Stimulated activated CD4-positive, alpha-beta T cell treated with anti-CD3 and anti-CD28 coated beads, Interleukin-2, amount 100 ng/mL, for 4 hours (primary cell): ENCODE measurements around the gene CYB5R3.

Experiments
- DNase-seq: peaks from one replicate; pipeline ENCODE4 v3.0.0-alpha.2; 2020; ENCODE audit warnings: low read depth

CYB5R3 gene

DNA sequence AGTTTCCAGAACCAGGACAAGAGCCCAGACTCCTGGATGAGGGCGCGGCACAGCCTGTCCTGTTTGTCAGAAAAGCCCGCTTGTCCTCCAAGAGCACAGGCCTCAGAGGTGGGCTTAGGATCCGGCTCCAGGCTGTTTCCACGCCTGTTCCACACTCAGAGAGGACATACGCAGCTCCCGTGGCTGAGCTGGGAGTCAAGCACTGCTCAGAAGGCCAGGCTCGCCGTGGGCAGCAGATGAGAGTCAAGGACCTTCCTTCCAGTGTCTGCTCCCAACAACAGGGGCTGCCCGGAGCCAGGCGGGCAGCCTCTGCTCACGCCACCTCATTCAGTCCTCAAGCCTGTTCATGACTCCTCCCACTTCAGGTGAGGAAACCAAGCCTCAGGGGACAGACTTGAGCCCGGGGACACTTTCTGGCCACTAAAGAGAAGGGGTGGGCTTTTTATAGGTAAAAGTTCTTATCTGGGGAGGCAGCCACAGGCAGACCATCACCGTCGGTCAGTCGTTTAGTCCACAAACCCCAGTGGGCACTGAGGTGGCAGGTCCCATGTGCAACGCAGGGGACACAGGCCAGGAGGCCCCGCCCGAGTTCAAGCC is 3.8 kb downstream of the CYB5R3 start:
- no peak for DNase-seq

DNA sequence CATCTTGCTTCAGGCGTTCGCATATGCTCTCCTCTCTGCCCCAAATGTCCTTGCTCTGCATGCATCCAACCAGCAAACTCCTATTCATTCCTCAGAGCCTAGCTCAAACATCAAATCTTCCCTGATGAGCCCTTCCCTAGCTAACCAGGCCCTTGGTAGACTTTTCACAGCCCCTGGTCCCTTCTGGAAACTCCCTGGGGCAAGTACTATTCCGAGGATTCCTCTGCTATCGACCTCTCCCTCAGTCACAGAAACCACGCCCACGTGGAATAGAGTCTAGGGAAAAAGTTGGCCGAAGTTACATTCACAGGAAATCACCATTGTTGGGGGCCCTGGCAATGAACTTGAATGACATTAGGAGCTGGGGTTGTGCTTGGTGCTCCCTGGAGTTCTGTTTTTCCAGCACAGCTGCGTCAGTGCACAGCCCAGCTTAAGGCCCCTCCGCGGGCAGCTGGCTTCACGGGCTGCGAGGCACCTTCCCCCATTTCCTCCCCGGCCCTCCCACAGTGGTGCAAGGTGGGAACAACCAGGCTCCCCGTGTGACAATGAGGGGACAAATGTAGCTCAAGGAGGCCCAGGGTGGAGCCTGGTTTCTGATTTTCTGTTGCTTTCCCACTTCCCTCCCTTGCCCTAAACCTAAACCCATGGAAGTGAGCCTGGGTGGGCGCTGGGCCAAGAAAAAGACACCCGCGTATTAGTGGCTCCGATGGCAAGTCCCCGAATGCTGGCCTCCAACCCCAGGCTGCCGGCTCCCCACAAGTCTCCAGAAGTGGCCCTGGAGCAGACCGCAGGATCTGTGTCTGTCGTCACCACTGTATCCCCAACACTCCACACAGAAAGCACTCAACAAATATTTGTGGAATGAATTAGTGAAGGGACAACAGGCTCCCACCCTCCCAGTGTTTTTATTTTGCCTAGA is 4.5 kb downstream of the CYB5R3 start:
- no peak for DNase-seq

DNA sequence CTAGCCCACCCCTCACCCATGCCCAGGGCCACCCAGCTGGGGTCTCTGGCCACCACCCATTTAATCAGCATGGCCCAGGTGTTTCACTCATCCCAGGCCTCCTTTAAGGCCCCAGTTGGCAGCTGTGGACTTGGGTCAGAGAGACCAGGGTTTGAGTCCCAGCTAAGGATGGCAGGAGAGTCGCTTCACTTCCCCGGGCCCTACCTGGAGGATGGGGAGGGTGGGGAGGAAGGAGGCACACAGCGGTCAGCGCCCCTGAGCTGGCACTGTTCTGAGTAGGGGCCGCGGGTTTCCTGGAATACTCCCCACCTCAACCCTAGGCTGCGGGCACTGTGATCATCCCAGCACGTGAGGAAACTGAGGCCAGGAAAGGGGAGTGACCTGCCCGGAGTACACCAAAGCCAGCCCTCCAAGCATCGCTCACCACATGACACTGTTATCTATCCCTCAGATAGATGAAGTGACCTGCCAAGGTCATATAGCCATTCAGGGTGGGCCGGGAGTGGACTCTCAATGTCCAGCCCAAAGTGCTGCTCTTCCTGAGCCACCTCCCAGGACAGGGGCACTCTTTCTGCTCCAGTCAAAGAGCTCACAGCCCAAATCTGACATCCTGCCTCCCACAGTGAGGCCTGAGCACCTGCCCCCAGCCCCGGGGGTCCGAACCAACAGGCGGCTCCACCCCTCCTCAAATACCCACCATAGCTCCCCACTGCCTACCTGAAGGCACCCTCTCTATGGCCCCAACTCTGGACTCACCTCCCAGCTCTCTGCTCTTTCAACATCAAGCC is 5.4 kb downstream of the CYB5R3 start:
- DNase-seq, result no peak

DNA sequence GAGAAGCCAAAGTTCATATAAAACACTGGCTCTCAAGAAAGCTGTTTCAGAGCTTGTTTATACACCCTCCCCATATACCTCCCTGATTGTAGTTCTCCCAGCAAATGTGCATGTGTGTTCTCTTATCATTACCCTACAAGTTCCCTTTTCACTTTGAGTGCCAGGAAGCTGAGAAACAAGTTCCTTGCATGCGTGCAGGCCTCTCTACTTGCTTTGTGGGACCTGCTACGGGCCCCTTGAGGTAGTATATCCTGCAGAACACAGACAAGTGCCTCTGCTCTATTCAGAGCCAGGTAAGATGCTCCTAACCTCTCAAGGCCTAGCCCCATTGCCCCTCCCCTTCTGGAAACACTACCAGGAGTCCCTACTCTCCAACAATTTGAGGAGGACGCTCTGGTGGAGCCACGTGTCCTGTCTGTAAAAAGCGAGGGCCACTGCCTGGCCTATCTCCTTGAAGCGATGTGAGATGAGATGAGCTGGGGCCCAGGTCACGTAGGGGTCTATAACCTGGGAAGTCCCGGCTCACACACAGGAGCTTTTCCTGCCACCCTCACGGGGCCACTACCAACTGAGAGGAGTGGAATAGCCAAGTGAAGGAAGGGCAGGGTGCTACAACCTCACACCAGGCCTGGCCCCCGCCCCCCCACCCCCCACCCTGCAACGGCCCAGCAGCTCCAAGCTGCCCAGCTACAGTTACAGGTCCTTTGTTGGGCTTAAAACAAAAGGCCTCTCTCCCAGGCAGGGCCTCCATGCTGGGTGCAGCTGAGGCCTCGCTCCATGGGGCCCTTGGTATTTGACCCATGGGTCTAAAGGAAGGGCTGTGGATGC is 6.2 kb downstream of the CYB5R3 start:
- DNase-seq, result no peak

GRCh38 chr22:42641801-42642413 is 7.3 kb downstream of the CYB5R3 start:
- DNase-seq, result no peak

DNA sequence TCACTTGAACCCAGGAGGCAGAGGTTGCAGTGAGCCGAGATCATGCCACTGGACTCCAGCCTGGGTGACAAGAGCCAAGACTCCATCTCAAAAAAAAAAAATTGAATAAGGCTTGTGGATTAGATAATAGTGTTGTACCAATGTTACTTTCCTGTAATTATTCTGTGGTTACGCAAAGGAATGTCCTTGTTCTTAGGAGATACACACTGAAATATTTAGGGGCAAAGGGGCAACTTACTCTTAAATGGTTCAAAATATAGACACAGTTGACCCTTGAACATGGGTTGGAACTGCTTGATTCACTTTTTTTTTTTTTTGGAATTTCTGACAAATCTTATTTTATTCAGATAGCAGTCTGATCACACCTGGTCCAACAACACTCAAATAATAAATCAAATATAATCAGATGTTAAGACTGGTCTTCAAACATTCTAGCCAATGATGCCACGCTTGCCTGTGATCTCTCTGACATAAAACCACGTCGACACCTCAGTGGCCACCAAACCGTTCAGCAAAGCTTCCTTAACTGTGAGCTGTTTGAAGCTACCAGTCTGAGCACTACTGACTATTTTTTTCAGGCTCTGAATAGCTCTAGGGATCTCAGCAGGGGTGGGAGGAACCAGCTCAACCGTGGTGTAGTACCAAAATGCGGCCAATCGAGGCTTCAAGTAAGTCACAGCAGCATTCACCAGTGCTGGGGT is 9.5 kb downstream of the CYB5R3 start:
- DNase-seq, result no peak

- DNase-seq, result no peak
Observed at GRCh38 chr22:42637555-42637954, 11.6 kb downstream of the CYB5R3 start.

GRCh38 chr22:42636506-42636905 is 12.7 kb downstream of the CYB5R3 start:
- no peak for DNase-seq

- DNase-seq, result no peak
Observed at GRCh38 chr22:42635531-42635930, 13.7 kb downstream of the CYB5R3 start.

DNA sequence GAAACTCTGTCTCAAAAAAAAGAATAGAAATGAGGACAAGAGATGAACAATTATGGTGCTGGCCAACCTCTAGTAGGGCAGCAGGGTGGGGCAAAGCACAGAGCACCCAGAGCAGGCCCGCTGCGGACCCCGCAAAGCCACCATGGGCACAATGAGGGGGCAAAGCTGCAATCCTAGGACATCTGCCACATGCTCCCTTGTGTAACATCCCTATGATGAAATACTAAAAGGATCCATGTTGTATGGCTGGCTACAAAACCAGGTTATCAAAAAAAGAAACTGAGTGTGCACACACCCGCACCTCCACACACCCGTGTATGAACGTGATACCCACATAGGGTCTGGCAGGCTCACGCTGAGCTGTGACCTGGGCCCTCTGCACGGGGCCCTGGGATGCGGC is 16.2 kb downstream of the CYB5R3 start:
- no peak for DNase-seq

GRCh38 chr22:42632096-42632495 is 17.1 kb downstream of the CYB5R3 start:
- no peak for DNase-seq

- DNase-seq, result no peak
Observed at GRCh38 chr22:42630901-42631602, 18.1 kb downstream of the CYB5R3 start.

GRCh38 chr22:42630211-42630610 is 19.0 kb downstream of the CYB5R3 start:
- DNase-seq, result no peak

DNA sequence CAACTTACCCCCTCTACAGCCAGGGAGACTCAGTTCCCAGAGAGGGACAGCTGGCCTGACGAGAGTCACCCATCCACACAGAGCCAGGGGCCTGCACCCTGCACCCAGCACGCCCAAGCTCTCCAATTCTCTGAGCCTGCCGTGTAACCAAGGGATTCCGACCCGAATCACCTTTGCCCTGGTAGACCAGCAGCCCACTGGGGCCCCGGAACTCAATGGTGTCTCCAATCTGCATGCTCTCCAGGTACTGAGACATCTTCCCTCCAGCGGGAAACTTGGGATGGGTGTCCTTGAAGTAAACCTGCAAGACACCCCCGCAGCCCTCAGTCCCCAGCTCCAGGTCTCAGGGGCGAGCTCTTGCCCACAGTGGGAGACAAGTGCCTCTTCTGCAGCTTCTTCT is 21.2 kb downstream of the CYB5R3 start:
- DNase-seq, result no peak

- no peak for DNase-seq
Observed at GRCh38 chr22:42626951-42627625, 22.1 kb downstream of the CYB5R3 start.

- no peak for DNase-seq
Observed at GRCh38 chr22:42626431-42626830, 22.8 kb downstream of the CYB5R3 start.

DNA sequence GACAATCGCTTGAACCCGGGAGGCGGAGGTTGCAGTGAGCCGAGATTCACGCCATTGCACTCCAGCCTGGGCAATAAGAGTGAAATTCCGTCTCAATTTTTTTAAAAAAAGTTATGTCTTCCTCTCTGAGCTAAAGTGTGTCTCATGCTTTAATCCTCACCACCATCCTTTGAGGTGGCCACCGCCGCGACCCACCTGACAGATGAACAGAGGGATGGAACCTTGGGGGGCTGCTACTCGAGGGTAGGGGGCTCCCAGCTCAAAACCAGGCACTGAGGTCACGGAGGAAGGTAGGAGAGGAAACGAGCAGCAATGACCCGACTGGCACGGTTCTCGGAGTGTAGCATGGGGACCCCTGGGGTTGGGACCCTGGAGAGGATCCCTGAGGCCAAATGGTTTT is 23.8 kb downstream of the CYB5R3 start:
- DNase-seq, result no peak

GRCh38 chr22:42624551-42625106 is 24.6 kb downstream of the CYB5R3 start:
- no peak for DNase-seq

DNA sequence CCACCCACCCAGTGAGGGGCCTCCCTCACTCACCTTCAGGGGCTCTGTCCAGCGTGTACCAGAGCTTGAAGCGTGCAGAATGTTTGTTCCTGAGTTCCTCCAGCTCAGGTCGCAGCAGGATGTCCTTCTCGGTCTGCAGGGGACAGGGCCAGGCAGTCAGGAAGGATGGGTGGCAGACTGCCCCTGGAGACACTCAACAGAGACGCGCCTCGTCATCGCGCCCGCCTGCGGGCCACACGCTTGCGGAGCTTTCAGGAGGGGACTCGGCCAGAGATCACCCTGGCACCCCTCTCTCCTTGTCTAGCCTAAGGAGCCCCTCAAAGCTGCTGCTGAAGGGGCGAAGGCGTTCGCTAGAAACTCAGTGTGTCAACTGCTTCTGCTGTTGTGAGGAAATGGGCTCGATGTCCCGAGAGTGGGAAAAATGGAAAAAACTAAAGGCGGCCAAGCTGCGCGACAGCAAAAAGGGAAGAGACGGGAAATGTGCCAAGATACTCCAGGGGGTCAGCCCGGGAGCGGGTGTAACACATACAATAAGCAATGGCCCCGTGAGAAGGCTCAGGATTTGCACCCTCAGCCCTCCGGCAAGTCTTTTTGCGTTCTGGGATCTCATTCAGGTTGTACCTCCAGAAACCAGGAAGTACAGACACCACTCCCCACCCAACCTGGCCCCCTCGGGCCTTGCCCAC is 25.3 kb downstream of the CYB5R3 start:
- DNase-seq, result no peak
